IMR-90 (cell line): Measurements from ENCODE around the gene THBS4. TPM values are rescaled to one million over a fixed set of nuclear protein-coding genes. Genes with fewer than 3 reads are reported as not detected.
"Not testable (repeated sequence)": the region's sequence is repeated elsewhere in the genome, so short reads cannot be mapped to it uniquely, and the experiment has no call there.

Experiments
- ATAC-seq: fragments of 200-7000 bp; cut with Tn5 transposase; 2 replicates; pipeline ENCODE4 v1.9.1; 2020; ENCODE audit warnings: low read depth, mild to moderate bottlenecking, moderate library complexity
- BruUV-seq: library from RNA; stranded (reverse); fragments of 400-500 nt; replicated peaks from 2 replicates; lab custom pipeline; 2021; lab: Mats Ljungman, UMichigan
- CTCF ChIA-PET: fragments of 300-600 bp; formaldehyde crosslinking; extraction: SDS; loops from one replicate; lab custom pipeline; 2021; ENCODE audit warnings: antibody characterized with exemption; lab: Yijun Ruan, JAX
- POLR2A ChIA-PET: fragments of 300-600 bp; sonication (Branson Sonifier 250); formaldehyde crosslinking; loops from one replicate; lab custom pipeline; 2022; ENCODE audit warnings: antibody characterized with exemption; ENCODE audit not compliant: unreplicated experiment; lab: Charles Lee
- DNase-seq: peaks from one replicate; pipeline ENCODE4 v3.0.0; 2013
- H2AFZ ChIP-seq: replicated peaks from 2 replicates; pipeline ENCODE3; 2013; ENCODE audit warnings: low read length, mild to moderate bottlenecking; ENCODE audit not compliant: poor library complexity
- H2AK5ac ChIP-seq: 2 replicates; pipeline ENCODE4 v1.6.1; 2013; ENCODE audit warnings: low read depth, low read length, inconsistent platforms
- H2AK9ac ChIP-seq: replicated peaks from 2 replicates; pipeline ENCODE3; 2013; ENCODE audit warnings: mild to moderate bottlenecking, low read depth, low read length, moderate library complexity; ENCODE audit not compliant: poor library complexity
- H2BK120ac ChIP-seq: 2 replicates; pipeline ENCODE4 v1.6.1; 2013; ENCODE audit warnings: low read depth, low read length, inconsistent platforms
- H2BK15ac ChIP-seq: 3 replicates; pipeline ENCODE4 v1.6.1; 2013; ENCODE audit warnings: low read depth, low read length, inconsistent platforms
- H2BK20ac ChIP-seq: 2 replicates; pipeline ENCODE4 v1.6.1; 2013; ENCODE audit warnings: low read depth, mild to moderate bottlenecking, inconsistent platforms, low read length, moderate library complexity
- H2BK5ac ChIP-seq: 2 replicates; pipeline ENCODE4 v1.6.1; 2013; ENCODE audit warnings: mild to moderate bottlenecking, low read depth, low read length, inconsistent platforms; ENCODE audit not compliant: poor library complexity, severe bottlenecking
- H3K14ac ChIP-seq: replicated peaks from 2 replicates; pipeline ENCODE4 v1.6.1; 2013; ENCODE audit warnings: low read depth, low read length, inconsistent platforms
- H3K18ac ChIP-seq: 2 replicates; pipeline ENCODE4 v1.6.1; 2013; ENCODE audit warnings: low read depth, low read length, control low read depth
- H3K23ac ChIP-seq: 2 replicates; pipeline ENCODE4 v1.6.1; 2013; ENCODE audit warnings: low read depth, low read length, inconsistent platforms
- H3K27ac ChIP-seq: 2 replicates; pipeline ENCODE4 v1.5.1; 2013; ENCODE audit warnings: mild to moderate bottlenecking, control low read depth, low read length; ENCODE audit not compliant: insufficient read depth
- H3K27me3 ChIP-seq: 2 replicates; pipeline ENCODE4 v1.6.1; 2013; ENCODE audit warnings: low read length; ENCODE audit not compliant: control insufficient read depth, insufficient read depth
- H3K36me3 ChIP-seq: 2 replicates; pipeline ENCODE4 v1.6.1; 2013; ENCODE audit warnings: low read length, mixed read lengths; ENCODE audit not compliant: control insufficient read depth, insufficient read depth
- H3K4ac ChIP-seq: 2 replicates; pipeline ENCODE4 v1.6.1; 2013; ENCODE audit warnings: low read depth, low read length, inconsistent platforms
- H3K4me1 ChIP-seq: 2 replicates; pipeline ENCODE4 v1.6.1; 2013; ENCODE audit warnings: low read length, mixed read lengths; ENCODE audit not compliant: control insufficient read depth, insufficient read depth
- H3K4me2 ChIP-seq: 2 replicates; pipeline ENCODE4 v1.6.1; 2013; ENCODE audit warnings: low read depth, mild to moderate bottlenecking, control low read depth, low read length, moderate library complexity
- H3K4me3 ChIP-seq: 2 replicates; pipeline ENCODE4 v1.5.1; 2013; ENCODE audit warnings: low read depth, mild to moderate bottlenecking, control low read depth, low read length, moderate library complexity; ENCODE audit not compliant: insufficient read depth
- H3K56ac ChIP-seq: 2 replicates; pipeline ENCODE4 v1.6.1; 2013; ENCODE audit warnings: low read length, inconsistent platforms; ENCODE audit not compliant: insufficient read depth; ENCODE audit errors: extremely low read depth
- H3K79me1 ChIP-seq, 2 experiments: 2 replicates each; pipeline ENCODE4 v1.6.1; 2013; ENCODE audit warnings: low read length in 2 of 2, inconsistent platforms in 1 of 2, low read depth in 1 of 2
- H3K9ac ChIP-seq: 2 replicates; pipeline ENCODE4 v1.6.1; 2013; ENCODE audit warnings: low read depth, low read length, control low read depth
- H3K9me1 ChIP-seq: 2 replicates; pipeline ENCODE4 v1.6.1; 2013; ENCODE audit warnings: low read length, inconsistent platforms; ENCODE audit not compliant: insufficient read depth
- H3K9me3 ChIP-seq: 2 replicates; pipeline ENCODE4 v1.6.1; 2013; ENCODE audit warnings: low read length; ENCODE audit not compliant: control insufficient read depth, insufficient read depth
- H4K20me1 ChIP-seq: 2 replicates; pipeline ENCODE4 v1.6.1; 2013; ENCODE audit warnings: low read length, inconsistent platforms; ENCODE audit not compliant: insufficient read depth
- H4K5ac ChIP-seq: 2 replicates; pipeline ENCODE4 v1.6.1; 2013; ENCODE audit warnings: mild to moderate bottlenecking, low read depth, low read length, control low read depth
- H4K8ac ChIP-seq, 2 experiments: 2 replicates each; pipeline ENCODE4 v1.6.1; 2013; ENCODE audit warnings: low read depth in 2 of 2, low read length in 2 of 2, control low read depth in 1 of 2, inconsistent platforms in 1 of 2
- H4K91ac ChIP-seq: 2 replicates; pipeline ENCODE4 v1.6.1; 2013; ENCODE audit warnings: low read depth, low read length, inconsistent platforms; ENCODE audit not compliant: insufficient read depth
- RAD21 ChIP-seq: IDR thresholded peaks from 2 replicates; pipeline ENCODE4 v1.6.1; 2012; ENCODE audit warnings: low read length, improper control_type of control experiment
- SMC3 ChIP-seq: fragments of 150-350 bp; IDR thresholded peaks from 2 replicates; pipeline ENCODE4 v1.6.1; 2016; ENCODE audit warnings: low read depth, mild to moderate bottlenecking, antibody characterized with exemption, low read length, moderate library complexity
- WGBS, 2 experiments: methylation state at CpG; one replicate each; pipeline versions ENCODE4 v1.1.5 to v1.1.7; 2013; ENCODE audit warnings: missing lambda C conversion rate in 2 of 2; ENCODE audit not compliant: insufficient read length in 1 of 2; ENCODE audit errors: extremely low coverage in 2 of 2; 5-methylcytosine and 5-hydroxymethylcytosine counted together
- dilution Hi-C: fragments of 300-500 bp; cut with HindIII; formaldehyde crosslinking; loops from one replicate; pipeline ENCODE4 v1.14.3; 2018; ENCODE audit warnings: low sequenced_read_pairs; ENCODE audit not compliant: unreplicated experiment
- in situ Hi-C: fragments of 300-500 bp; cut with MboI; formaldehyde crosslinking; loops from 3 replicates; pipeline ENCODE4 v1.14.3; 2019; ENCODE audit warnings: low sequenced_read_pairs, inconsistent platforms, mixed read lengths
- intact Hi-C: fragments of 100-400 bp; cut with micrococcal nuclease; formaldehyde crosslinking; loops from 2 replicates; pipeline ENCODE4 v1.10.0; 2022
- polyA plus RNA-seq, 3 experiments: library from polyadenylated mRNA; depleted of rRNA; stranded (reverse); fragments of >200 nt; gene quantifications; 2 replicates each; pipeline ENCODE4 v1.2.3, GENCODE V29; 2012; ENCODE audit warnings: low replicate concordance in 1 of 3
- total RNA-seq: library from RNA; depleted of rRNA; stranded (reverse); fragments of >200 nt; gene quantifications from 2 replicates; pipeline ENCODE4 v1.2.3, GENCODE V29; 2012
- TF ChIP-seq, protein P1 (sequence below): conservative IDR thresholded peaks from 2 replicates; pipeline ENCODE4 v1.5.1; 2012; ENCODE audit warnings: mild to moderate bottlenecking, low read depth, low read length, improper control_type of control experiment

THBS4 gene
- total and polyA plus RNA-seq, 2 of the 4 experiments (the other 2 are of a cell fraction): 0.90 to 0.92 TPM

DNA sequence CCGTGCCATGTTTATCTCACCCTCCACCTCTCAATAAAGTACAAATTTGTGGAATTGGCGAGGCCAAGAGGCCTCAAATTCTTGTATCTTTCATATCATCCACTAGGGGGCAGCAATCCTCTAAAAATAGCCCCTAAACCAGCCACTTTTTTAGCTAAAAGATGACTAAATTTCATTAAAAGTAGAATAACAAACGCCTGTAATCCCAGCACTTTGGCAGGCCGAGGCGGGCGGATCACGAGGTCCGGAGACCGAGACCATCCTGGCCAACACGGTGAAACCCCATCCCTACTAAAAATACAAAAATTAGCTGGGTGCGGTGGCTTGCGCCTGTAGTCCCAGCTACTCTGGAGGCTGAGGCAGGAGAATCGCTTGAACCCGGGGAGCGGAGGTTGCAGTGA is 56.6 kb downstream of the THBS4 start:
- DNase-seq (peak; percentile 59), ATAC-seq (peak; percentile 80)
- H3K18ac ChIP-seq, H4K20me1 ChIP-seq, H2AK9ac ChIP-seq, H3K14ac ChIP-seq, H3K9me3 ChIP-seq, H3K79me1 ChIP-seq, H4K91ac ChIP-seq, H3K27ac ChIP-seq, H3K27me3 ChIP-seq, H2AK5ac ChIP-seq, dilution Hi-C loops, H2BK15ac ChIP-seq, H3K9me1 ChIP-seq, H3K23ac ChIP-seq, H3K4me3 ChIP-seq, POLR2A ChIA-PET, H3K9ac ChIP-seq, H3K4me1 ChIP-seq, H3K56ac ChIP-seq, H3K4ac ChIP-seq, H2BK20ac ChIP-seq, BruUV-seq, H4K5ac ChIP-seq, H2AFZ ChIP-seq, H2BK5ac ChIP-seq, H4K8ac ChIP-seq, H2BK120ac ChIP-seq, H3K4me2 ChIP-seq, H3K36me3 ChIP-seq: not testable (repeated sequence)
- intact Hi-C loops (loop anchor here (1.0 to 5.0 kb wide), 5 partner anchors 166 to 581 kb away; partner anchors contain the start of genes SERINC5 and ZFYVE16), in situ Hi-C loops (loop anchor here (10.0 kb wide), 1 partner anchor 583 kb away; no protein-coding TSS in a partner anchor)
- CTCF ChIA-PET: interaction anchor here (0.6 to 2.6 kb wide), 10 partner anchors 8 to 320 kb away, joined by 3 to 37 read pairs (median 4); no protein-coding TSS in a partner anchor
- WGBS, 2 experiments: no CpG with 5 or more reads among the region's 15 CpGs
- TF ChIP-seq RAD21: peak; percentile 80
- TF ChIP-seq, protein P1, sequence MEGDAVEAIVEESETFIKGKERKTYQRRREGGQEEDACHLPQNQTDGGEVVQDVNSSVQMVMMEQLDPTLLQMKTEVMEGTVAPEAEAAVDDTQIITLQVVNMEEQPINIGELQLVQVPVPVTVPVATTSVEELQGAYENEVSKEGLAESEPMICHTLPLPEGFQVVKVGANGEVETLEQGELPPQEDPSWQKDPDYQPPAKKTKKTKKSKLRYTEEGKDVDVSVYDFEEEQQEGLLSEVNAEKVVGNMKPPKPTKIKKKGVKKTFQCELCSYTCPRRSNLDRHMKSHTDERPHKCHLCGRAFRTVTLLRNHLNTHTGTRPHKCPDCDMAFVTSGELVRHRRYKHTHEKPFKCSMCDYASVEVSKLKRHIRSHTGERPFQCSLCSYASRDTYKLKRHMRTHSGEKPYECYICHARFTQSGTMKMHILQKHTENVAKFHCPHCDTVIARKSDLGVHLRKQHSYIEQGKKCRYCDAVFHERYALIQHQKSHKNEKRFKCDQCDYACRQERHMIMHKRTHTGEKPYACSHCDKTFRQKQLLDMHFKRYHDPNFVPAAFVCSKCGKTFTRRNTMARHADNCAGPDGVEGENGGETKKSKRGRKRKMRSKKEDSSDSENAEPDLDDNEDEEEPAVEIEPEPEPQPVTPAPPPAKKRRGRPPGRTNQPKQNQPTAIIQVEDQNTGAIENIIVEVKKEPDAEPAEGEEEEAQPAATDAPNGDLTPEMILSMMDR: peak; percentile 77
- peak; percentile 87 for TF ChIP-seq SMC3
